Measurements from ENCODE around the gene TMEM178B. TPM values are rescaled to one million over a fixed set of nuclear protein-coding genes. Genes with fewer than 3 reads are reported as not detected.

The TMEM178B gene
- total RNA-seq, 4 donors from 2014 or later = 1.3 to 1.8 (median 1.5) TPM

DNA sequence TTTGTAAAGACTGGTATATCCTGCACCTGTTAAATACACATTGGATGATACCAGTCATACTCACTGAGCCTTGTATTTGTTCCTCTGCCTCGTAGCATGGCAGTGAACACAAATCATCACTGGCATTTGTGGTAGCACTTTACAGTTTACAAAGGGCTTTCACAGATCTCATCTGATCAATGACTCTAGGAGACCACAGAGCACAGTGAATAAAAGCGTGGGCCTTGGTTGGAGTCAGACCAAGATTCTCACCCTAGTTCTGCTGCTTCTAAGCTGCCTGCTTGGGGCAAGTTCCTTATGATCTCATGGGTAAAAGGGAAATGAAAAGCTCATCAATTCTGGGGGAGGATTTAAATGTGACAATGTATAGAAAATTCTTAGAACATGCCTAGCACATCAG lies 347.4 kb downstream of the TMEM178B start:
- no peak for DNase-seq
- no peaks in the 10 kb centered on the region for H3K36me3 ChIP-seq
- TF ChIP-seq POLR2A (IDR thresholded peaks at IDR 0.05) = no peak
- TF ChIP-seq, protein P1, sequence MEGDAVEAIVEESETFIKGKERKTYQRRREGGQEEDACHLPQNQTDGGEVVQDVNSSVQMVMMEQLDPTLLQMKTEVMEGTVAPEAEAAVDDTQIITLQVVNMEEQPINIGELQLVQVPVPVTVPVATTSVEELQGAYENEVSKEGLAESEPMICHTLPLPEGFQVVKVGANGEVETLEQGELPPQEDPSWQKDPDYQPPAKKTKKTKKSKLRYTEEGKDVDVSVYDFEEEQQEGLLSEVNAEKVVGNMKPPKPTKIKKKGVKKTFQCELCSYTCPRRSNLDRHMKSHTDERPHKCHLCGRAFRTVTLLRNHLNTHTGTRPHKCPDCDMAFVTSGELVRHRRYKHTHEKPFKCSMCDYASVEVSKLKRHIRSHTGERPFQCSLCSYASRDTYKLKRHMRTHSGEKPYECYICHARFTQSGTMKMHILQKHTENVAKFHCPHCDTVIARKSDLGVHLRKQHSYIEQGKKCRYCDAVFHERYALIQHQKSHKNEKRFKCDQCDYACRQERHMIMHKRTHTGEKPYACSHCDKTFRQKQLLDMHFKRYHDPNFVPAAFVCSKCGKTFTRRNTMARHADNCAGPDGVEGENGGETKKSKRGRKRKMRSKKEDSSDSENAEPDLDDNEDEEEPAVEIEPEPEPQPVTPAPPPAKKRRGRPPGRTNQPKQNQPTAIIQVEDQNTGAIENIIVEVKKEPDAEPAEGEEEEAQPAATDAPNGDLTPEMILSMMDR (IDR thresholded peaks at IDR 0.05 in 4 of 5, conservative IDR thresholded peaks at IDR 0.05 in 1 of 5) = no peak
- H3K9me3 ChIP-seq = no peaks in the 10 kb centered on the region
- no peak for ATAC-seq
- no peaks in the 10 kb centered on the region for H3K4me1 ChIP-seq
- intact Hi-C loops (cut with DNase I; ENCODE audit: low total_unique reads) = no loop called here
- H3K27ac ChIP-seq = no peak overlapping the region
- no peaks in the 10 kb centered on the region for H3K27me3 ChIP-seq
- no peak overlapping the region for H3K4me3 ChIP-seq
- in situ Hi-C loops (cut with MboI; ENCODE audit: low sequenced_read_pairs in 4 of 4) = no loop called here

DNA sequence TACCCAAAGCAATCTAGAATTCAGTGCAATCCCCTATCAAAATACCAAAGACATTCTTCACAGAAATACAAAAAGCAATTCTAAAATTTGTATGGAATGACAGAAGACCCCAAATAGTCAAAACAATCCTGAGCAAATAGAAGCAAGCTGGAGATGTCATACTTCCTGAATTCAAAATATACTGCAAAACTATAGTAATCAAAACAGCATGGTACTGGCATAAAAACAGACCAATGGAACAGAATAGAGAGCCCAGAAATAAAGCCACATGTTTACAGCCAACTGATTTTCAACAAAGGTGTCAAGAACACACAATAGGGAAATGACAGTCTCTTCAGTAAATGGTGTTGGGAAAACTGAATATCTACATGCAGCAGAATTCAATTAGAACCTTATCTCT lies 353.3 kb downstream of the TMEM178B start:
- in situ Hi-C loops (cut with MboI; ENCODE audit: low sequenced_read_pairs in 4 of 4) = no loop called here
- no peak overlapping the region for H3K27ac ChIP-seq
- H3K4me1 ChIP-seq = no peaks in the 10 kb centered on the region
- TF ChIP-seq POLR2A (IDR thresholded peaks at IDR 0.05) = no peak
- TF ChIP-seq, protein P1 (IDR thresholded peaks at IDR 0.05 in 4 of 5, conservative IDR thresholded peaks at IDR 0.05 in 1 of 5) = no peak
- H3K36me3 ChIP-seq = no peaks in the 10 kb centered on the region
- ATAC-seq (no peak), DNase-seq (no peak)
- peaks cover 0 to 5% (median 4%) of the 10 kb centered on the region in 3 donors for H3K9me3 ChIP-seq
- intact Hi-C loops (cut with DNase I; ENCODE audit: low total_unique reads) = no loop called here
- no peaks in the 10 kb centered on the region for H3K27me3 ChIP-seq
- H3K4me3 ChIP-seq = no peak overlapping the region

DNA sequence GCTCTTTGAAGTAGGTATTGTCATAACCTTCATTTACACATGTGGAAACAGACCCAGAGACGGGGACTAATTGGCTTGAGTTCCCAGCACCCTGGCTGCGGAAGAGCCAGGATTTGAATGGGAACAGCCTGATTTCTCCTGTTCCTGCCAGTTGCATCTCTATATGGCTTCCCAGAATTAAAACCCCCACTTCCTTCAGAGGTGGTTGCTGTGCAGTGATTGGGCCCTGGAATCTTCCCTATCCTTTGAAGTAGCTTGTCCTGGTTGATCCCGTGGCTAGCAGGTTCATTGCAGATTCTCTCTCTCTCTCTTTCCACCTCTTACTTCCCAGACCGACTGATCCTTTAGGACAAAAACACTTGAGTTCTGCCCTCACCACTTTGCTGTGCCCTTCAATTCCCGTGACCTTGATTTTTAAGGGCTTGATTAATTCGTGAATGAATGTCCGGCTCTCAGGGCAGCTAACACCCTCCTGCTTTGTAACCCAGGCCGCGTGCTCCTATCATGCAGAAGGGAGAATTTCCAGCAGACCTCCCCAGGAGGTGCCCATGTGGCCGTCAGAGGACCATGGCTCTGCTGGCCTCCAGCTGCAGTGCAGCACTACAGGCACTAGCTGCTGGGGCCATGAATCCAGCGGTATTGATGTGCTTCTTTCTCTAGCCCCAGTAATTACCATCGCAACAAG lies 356.7 kb downstream of the TMEM178B start:
- H3K27me3 ChIP-seq = no peaks in the 10 kb centered on the region
- no peak for ATAC-seq
- no peak overlapping the region for H3K4me3 ChIP-seq
- no peaks in the 10 kb centered on the region for H3K4me1 ChIP-seq
- DNase-seq = no peak
- H3K9me3 ChIP-seq = peaks cover 0 to 5% (median 4%) of the 10 kb centered on the region in 3 donors
- TF ChIP-seq, protein P1 (IDR thresholded peaks at IDR 0.05 in 4 of 5, conservative IDR thresholded peaks at IDR 0.05 in 1 of 5) = no peak
- TF ChIP-seq POLR2A (IDR thresholded peaks at IDR 0.05) = no peak
- intact Hi-C loops (cut with DNase I; ENCODE audit: low total_unique reads) = no loop called here
- no peak overlapping the region for H3K27ac ChIP-seq
- no peaks in the 10 kb centered on the region for H3K36me3 ChIP-seq
- in situ Hi-C loops (cut with MboI; ENCODE audit: low sequenced_read_pairs in 4 of 4) = no loop called here

DNA sequence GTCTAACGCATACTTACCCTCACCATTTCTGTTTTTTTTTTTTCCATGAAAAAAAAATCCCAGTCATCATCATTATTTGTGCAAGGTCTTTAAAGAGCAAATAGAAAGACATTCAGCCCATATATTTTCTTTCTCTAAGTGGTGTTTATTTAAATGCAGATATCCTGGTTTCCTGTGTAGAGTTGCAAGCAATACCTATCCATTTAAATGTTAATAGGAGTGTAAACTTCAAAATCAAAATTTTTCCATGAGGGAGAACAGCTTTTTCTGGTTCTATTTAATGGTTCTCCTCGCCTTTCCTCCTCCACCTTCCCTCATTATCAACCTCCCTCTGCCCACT lies 357.2 kb downstream of the TMEM178B start:
- no peak overlapping the region for H3K27ac ChIP-seq
- ATAC-seq = no peak
- no peak for TF ChIP-seq POLR2A (IDR thresholded peaks at IDR 0.05)
- TF ChIP-seq, protein P1 (IDR thresholded peaks at IDR 0.05 in 4 of 5, conservative IDR thresholded peaks at IDR 0.05 in 1 of 5) = no peak
- H3K4me3 ChIP-seq = no peak overlapping the region
- in situ Hi-C loops (cut with MboI; ENCODE audit: low sequenced_read_pairs in 4 of 4) (no loop called here), intact Hi-C loops (cut with DNase I; ENCODE audit: low total_unique reads) (no loop called here)
- H3K36me3 ChIP-seq = no peaks in the 10 kb centered on the region
- DNase-seq = no peak
- no peaks in the 10 kb centered on the region for H3K4me1 ChIP-seq
- no peaks in the 10 kb centered on the region for H3K27me3 ChIP-seq
- H3K9me3 ChIP-seq = peaks cover 0 to 5% (median 4%) of the 10 kb centered on the region in 3 donors

DNA sequence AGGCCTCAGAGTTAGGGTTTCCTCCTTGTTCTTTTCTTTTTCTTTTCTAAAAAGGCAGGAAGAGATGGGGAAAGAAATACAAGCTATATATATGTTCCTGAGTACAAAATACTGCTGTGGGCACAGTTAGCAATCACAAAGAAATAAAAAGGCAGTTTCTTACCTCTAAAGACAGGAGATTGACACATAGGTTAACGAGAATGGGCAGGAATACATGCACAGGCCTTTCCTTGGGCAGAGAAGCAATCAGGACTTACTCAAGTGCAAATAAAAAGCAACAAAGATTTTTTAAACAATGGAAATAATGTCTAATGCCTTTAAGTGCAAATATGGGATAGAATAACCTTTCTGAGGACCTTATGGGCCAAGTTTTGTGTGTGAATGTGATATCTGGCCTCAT lies 357.8 kb downstream of the TMEM178B start:
- no peak overlapping the region for H3K27ac ChIP-seq

More for the DNA sequence above, 357.8 kb downstream of the TMEM178B start:
- Histone ChIP-seq H3K9me3 (peaks cover 0 to 5% (median 4%) of the 10 kb centered on the region in 3 donors), H3K4me3 (no peak overlapping the region), H3K36me3 (no peaks in the 10 kb centered on the region), H3K27me3 (no peaks in the 10 kb centered on the region), H3K4me1 (no peaks in the 10 kb centered on the region)
- ATAC-seq (no peak), DNase-seq (no peak)
- in situ Hi-C loops (cut with MboI; ENCODE audit: low sequenced_read_pairs in 4 of 4) = no loop called here
- TF ChIP-seq, protein P1 (IDR thresholded peaks at IDR 0.05 in 4 of 5, conservative IDR thresholded peaks at IDR 0.05 in 1 of 5) = no peak
- TF ChIP-seq POLR2A (IDR thresholded peaks at IDR 0.05) = no peak
- intact Hi-C loops (cut with DNase I; ENCODE audit: low total_unique reads) = no loop called here
